ELR (cell line): ENCODE results near the gene SEPSECS.

Experiments used
- DNase-seq: peaks from one replicate; pipeline ENCODE4 v3.0.0-alpha.2; 2015; ENCODE audit warnings: low read depth

SEPSECS gene

GRCh38 chr4:25159837-25160713 is at the start of gene SEPSECS:
Gene SEPSECS, minus strand, starts transcription at chr4:25160449. Its CDS starts 80 bp downstream, at chr4:25160369.
- peak; percentile 97 for DNase-seq

DNA sequence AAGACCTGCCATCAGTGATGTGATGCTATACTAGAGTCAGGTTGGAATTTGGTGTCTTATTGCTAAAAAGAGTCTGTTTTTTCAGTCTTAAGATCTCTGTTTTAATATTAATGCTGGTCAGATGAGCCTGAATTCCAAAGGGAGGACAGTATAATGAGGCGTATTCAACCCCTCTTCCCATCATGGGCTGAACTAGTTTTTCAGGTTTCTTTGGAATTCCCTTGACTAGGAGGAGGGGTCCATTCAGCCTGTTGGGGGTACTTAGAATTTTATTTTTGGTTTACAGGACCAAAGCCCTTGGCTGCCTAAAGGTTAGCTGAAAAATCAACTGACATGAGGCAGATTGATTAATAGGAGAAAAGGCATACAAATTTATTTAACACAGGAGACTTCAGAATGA is 49.5 kb upstream of the SEPSECS start:
- DNase-seq: no peak

DNA sequence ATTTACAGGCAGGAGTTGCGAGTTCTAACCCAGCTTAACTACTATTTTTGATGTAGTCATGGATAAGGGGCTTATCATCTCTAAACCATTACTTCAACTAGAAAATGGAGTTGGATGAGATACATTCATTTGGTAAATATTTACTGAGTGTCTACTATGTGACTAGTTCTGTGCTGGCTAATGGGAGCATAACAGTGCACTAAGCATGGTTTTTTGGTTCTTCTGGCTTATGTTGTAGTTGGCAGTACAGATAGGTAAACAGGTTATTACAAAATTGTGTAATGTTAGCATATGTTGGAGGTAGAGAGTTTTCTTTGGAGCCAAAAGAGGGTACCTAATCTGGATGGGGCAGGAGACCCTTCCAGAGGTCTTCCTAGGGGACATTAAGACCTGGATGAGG is 47.7 kb upstream of the SEPSECS start:
- no peak for DNase-seq

GRCh38 chr4:25198713-25199112 is 38.5 kb upstream of the SEPSECS start:
- no peak for DNase-seq

- no peak for DNase-seq
Observed at GRCh38 chr4:25190407-25190806, 30.2 kb upstream of the SEPSECS start.

DNA sequence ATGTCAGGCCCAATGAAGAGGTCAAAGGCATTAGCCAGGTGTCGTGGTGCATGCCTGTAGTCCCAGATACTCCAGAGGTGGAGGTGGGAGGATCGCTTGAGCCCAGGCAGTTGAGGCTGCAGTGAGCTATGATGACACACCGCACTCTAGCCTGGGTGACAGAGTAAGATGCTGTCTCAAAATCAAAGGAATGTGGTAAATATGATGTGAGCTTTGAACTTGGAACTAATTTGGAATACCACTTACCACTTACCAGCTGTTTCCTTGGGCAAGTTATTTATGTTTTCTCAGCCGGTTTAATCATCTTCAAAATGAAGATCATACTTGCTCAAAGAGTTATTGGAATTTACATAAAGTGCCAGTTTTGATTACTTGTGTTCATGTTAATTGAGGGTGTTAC is 23.8 kb upstream of the SEPSECS start:
- peak; percentile 7 for DNase-seq

GRCh38 chr4:25182937-25183336 is 22.7 kb upstream of the SEPSECS start:
- no peak for DNase-seq

GRCh38 chr4:25180524-25181131 is 20.4 kb upstream of the SEPSECS start:
- DNase-seq: peak; percentile 68

DNA sequence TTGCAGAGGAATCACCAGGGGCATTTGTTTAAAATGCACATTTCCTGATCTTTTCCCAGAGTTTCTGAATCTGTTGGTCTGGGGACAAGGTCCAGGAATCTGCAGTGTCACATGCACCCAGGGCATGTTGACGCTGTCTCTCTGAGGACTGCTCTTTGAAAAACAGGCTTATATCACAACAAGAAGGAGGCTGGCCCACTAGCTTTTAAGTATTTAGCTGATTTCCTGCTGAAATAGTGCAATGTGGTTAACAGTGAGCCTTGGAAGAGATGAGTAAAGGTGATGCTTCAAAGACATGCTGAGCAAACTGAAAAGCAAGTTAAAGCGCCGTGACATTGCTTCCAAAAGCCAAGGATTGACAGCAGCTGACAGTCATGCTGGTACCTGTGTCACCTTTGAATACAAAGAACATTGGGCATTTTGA is 18.6 kb upstream of the SEPSECS start:
- DNase-seq: no peak

DNA sequence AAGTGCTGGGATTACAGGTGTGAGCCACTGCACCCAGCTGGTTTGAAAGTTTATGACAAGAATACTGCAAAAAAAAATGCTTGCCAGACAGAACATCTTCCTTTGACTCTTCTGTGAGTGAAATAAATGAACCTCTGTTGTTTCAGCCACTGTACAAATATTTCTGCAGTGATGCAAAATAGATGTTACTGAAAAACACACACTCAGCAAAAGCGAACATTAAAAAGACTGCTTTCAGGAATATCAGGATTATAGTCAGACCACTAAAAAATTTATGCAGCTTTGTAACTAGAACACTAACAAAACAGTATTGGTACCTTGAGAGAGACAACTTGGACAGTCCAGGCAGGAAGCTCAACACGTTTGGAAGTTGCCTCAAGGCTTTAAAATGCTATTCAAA is 16.9 kb upstream of the SEPSECS start:
- no peak for DNase-seq

GRCh38 chr4:25174674-25175073 is 14.4 kb upstream of the SEPSECS start:
- DNase-seq: peak; percentile 76

DNA sequence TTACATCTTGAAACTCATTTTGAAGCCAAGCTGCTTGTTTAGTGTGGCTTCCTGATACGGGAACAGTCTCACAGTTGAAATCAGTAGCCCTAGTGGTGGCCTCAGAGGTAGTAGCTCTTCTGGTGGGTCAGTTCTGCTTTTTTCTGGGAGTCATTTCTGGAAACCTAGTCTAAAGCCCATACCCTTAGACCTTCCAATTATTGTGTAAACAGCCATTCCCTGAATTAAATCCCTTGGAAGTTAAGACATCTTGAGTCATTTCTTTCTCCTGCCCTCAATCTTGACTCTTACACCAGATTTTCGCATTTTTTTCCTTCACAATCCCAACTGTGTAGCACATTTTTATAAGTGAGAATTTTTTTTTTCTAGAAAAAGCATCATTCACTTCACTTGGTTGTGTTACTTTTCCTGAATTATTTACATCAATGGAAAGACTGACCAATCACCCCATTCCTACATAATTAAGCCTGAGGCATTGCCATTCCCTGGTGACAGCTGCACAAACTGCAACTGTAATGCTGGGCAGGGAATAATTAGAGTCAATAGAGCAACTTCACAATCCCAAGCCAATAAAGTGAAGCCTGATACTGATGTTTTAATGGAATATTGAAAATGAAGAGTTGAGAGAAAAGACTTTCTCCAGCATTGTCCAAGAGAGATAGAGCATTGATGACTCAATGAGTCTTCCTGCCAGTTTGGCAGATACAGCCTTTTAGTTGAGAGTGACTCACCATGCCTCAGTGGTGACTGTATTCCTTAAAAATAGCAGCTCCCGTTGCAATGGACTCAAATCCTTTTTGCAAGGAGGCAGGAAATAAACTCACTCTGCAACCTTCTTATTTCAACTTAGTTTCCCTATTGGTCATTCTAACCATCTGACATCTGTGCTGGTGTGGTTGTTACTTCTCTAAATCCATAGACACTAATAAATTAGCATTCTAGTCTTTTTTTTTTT is 13.0 kb upstream of the SEPSECS start:
- peak; percentile 99 for DNase-seq

DNA sequence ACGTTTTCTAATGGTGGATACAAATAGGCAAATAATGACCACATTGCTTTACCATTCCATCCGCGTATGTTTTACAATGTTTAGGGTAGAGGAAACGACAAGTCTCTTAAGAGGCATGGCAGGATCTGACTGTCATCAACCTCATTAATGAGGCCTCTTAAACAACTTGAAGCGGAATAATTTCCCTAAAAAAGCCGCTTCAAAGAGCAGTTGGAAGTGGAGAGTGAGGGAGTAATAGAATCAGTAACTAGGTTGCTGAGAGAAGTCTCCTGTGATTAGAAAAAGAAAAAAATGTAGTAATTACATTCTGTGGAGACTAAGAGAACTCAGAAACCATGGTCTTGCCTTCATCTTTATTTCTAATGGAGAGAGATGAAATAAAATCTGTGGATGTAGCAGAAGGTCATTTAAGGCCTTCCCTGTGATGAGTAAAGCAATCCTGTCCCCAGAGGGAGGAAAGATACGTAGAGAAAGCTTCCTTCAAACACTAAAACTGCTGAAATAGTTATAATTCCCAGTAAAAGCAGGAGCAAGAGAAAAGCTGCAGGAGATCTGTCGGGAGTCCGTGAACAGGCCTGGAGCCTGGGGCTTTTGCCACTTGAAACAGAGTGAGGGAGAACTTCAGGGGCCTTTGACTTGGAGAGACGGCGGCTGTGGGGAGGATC is 11.1 kb upstream of the SEPSECS start:
- DNase-seq: no peak

GRCh38 chr4:25169446-25169845 is 9.2 kb upstream of the SEPSECS start:
- DNase-seq: no peak

DNA sequence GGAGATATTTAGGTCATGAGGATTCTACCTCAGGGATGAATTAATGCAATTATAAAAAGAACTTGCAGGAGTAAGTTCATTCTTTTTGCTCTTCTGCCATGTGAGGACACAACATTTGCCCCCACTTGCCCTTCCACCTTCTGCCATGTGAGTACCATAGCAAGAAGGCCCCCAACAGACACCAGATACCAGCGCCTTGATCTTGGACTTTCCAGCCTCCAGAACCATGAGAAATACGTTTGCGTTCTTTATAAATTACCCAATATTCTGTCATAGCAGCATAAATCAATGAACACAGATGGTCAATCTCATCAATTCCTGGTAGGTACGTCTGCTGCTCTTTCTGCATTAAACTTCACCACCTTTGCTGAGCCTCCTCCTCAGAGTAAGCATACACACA is 5.7 kb upstream of the SEPSECS start:
- DNase-seq: no peak

DNA sequence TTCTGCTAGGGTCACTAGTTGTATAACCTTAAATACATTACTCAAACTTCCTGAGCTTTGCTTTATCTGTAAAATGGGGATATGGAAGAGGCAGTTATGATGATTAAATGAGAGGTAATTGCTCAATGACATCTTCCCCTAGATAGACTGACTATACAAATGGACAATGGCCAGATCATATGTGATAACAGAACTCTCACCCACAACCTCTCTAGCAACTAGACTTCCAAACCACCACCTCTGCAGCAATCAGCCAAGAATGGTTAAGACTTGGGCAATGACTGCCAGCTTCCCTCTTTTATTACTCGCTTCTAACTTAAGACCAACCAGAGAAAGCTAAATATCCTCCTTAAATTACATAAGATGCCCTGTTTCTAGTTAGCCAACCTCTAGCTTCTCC is 2.9 kb upstream of the SEPSECS start:
- no peak for DNase-seq

GRCh38 chr4:25162566-25162965 is 2.3 kb upstream of the SEPSECS start:
- no peak for DNase-seq

DNA sequence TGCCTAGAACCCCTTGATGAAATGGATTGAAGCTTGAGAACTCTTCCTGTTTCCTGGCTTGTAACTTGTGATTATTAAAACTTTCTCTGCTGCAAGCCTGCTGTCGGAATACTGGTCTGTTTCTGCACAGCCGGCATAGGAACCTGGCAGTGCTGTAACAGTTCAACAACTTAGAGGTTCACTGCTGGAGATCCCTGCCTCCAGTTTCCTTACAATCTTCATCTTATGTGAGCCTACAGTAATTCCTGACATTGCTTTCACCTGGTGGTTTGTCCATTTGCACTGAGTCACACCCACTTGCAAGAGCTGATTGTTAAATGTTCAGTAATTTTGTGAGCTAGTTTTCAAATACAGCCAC is 1.3 kb upstream of the SEPSECS start:
- peak; percentile 50 for DNase-seq

DNA sequence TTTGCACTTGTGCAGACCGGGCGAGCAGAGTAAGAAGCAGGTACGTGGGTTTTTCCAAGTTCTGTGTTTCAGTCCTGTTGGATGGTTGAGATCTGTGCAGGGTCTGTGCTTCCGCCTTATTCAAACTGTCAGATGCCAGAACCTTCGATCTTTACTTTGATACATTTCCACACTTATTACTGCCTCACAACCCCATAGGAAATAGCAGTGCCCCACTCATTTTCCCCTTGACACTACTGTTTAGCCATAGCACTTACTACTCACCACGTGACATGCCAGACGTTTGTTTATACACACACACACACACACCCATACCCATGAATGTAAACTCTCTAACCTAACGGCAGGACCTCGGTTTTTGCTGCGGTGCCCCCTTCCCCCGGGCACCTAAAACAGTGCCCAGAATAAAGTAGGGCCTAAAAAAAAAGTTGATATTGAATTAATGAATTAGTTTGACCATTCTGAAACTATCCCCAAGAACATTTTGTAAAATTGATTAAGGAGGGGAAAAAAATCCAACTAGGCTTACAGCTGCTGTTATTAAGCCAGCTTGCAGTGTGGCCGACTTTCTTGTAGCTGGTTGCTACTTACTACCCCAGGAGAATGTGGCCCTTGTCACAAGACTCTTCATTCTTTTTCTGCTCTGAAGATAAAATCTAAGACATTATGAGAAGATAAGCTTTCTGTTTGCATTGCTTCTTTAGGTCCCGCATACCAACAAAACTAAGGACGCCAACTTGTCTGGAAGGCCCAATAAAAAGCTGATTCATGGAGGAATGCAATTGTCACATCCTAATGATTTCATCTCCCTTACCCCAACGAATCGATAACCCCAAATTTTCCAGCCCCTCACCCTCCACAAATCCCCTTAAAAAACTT is 704 bp upstream of the SEPSECS start:
- peak; percentile 62 for DNase-seq

- DNase-seq: no peak
Observed at GRCh38 chr4:25158817-25159216, 1.4 kb downstream of the SEPSECS start.

- DNase-seq: no peak
Observed at GRCh38 chr4:25157081-25157480, 3.2 kb downstream of the SEPSECS start.
